MM.1S (cell line): Measurements from ENCODE around the gene ZNF726.
"Not testable (repeated sequence)": the region's sequence is repeated elsewhere in the genome, so short reads cannot be mapped to it uniquely, and the experiment has no call there.

Experiments
- DNase-seq: peaks from one replicate; pipeline ENCODE4 v3.0.0-alpha.2; 2015
- H2AFZ ChIP-seq: fragments of 300-600 bp; sonication (generic); 2 replicates; pipeline ENCODE4 v1.6.0; 2016; ENCODE audit warnings: antibody characterized with exemption, low read length
- H3F3A ChIP-seq: fragments of 300-600 bp; sonication (generic); 2 replicates; pipeline ENCODE4 v1.6.1; 2016; ENCODE audit warnings: mild to moderate bottlenecking, antibody characterized with exemption, low read length, moderate library complexity, mixed read lengths; ENCODE audit not compliant: insufficient read depth
- H3K27ac ChIP-seq: fragments of 300-600 bp; sonication (generic); 2 replicates; pipeline ENCODE4 v1.5.1; 2016; ENCODE audit warnings: mild to moderate bottlenecking, low read length
- H3K27me3 ChIP-seq: fragments of 300-600 bp; sonication (generic); replicated peaks from 2 replicates; pipeline ENCODE4 v1.6.0; 2016; ENCODE audit warnings: low read length; ENCODE audit not compliant: insufficient read depth
- H3K36me3 ChIP-seq: fragments of 300-600 bp; sonication (generic); replicated peaks from 2 replicates; pipeline ENCODE4 v1.6.1; 2016; ENCODE audit warnings: mild to moderate bottlenecking, low read length, mixed read lengths; ENCODE audit not compliant: insufficient read depth
- H3K4me1 ChIP-seq: fragments of 300-600 bp; sonication (generic); 2 replicates; pipeline ENCODE4 v1.6.1; 2016; ENCODE audit warnings: low read length, mixed read lengths
- H3K4me2 ChIP-seq: fragments of 300-600 bp; sonication (generic); 2 replicates; pipeline ENCODE4 v1.6.0; 2016; ENCODE audit warnings: low read depth, low read length
- H3K4me3 ChIP-seq: fragments of 300-600 bp; sonication (generic); 2 replicates; pipeline ENCODE4 v1.5.1; 2016; ENCODE audit warnings: low read length, mixed read lengths
- H3K79me2 ChIP-seq: fragments of 300-600 bp; sonication (generic); 2 replicates; pipeline ENCODE4 v1.6.1; 2016; ENCODE audit warnings: mixed run types, low read length, mixed read lengths
- H3K9ac ChIP-seq: fragments of 300-600 bp; sonication (generic); 2 replicates; pipeline ENCODE4 v1.6.1; 2016; ENCODE audit warnings: low read length, mixed read lengths
- H3K9me2 ChIP-seq: fragments of 300-600 bp; sonication (generic); replicated peaks from 2 replicates; pipeline ENCODE4 v1.6.1; 2016; ENCODE audit warnings: mild to moderate bottlenecking, low read length, mixed read lengths; ENCODE audit not compliant: insufficient read depth
- H3K9me3 ChIP-seq: fragments of 300-600 bp; sonication (generic); replicated peaks from 2 replicates; pipeline ENCODE4 v1.6.1; 2016; ENCODE audit warnings: mild to moderate bottlenecking, low read length, mixed read lengths; ENCODE audit not compliant: insufficient read depth
- H4K20me1 ChIP-seq: fragments of 300-600 bp; sonication (generic); 2 replicates; pipeline ENCODE4 v1.6.1; 2016; ENCODE audit warnings: mild to moderate bottlenecking, low read length, moderate library complexity, mixed read lengths; ENCODE audit not compliant: insufficient read depth
- CTCF ChIP-seq: fragments of 300-600 bp; sonication (generic); IDR thresholded peaks from 2 replicates; pipeline ENCODE4 v1.5.1; 2016; ENCODE audit warnings: antibody characterized with exemption, low read length, mixed read lengths
- EZH2 ChIP-seq: fragments of 300-600 bp; sonication (generic); optimal IDR thresholded peaks from 2 replicates; pipeline ENCODE3; 2017; ENCODE audit warnings: low read depth, mild to moderate bottlenecking, antibody characterized with exemption, low read length, mixed read lengths
- EZH2phosphoT487 ChIP-seq: fragments of 300-600 bp; sonication (generic); IDR thresholded peaks from 2 replicates; pipeline ENCODE4 v1.6.1; 2018; ENCODE audit warnings: antibody characterized with exemption, low read length

Gene ZNF726

GRCh38 chr19:23872282-23872919 lies 42.3 kb upstream of the ZNF726 start:
- Histone ChIP-seq H3F3A (no peaks in the 10 kb centered on the region), H2AFZ (no peak overlapping the region), H3K27ac (no peak overlapping the region), H3K9me3 (no peaks in the 10 kb centered on the region), H3K4me1 (no peaks in the 10 kb centered on the region), H4K20me1 (no peaks in the 10 kb centered on the region), H3K4me3 (no peak overlapping the region), H3K36me3 (no peaks in the 10 kb centered on the region), H3K4me2 (no peak overlapping the region), H3K27me3 (no peaks in the 10 kb centered on the region), H3K9ac (no peak overlapping the region), H3K9me2 (no peaks in the 10 kb centered on the region), H3K79me2 (no peaks in the 10 kb centered on the region)
- DNase-seq, result no peak
- TF ChIP-seq CTCF (no peak), EZH2phosphoT487 (no peak), EZH2 (no peak)

- Histone ChIP-seq H3K36me3 (no peaks in the 10 kb centered on the region), H3K9me2 (no peaks in the 10 kb centered on the region), H3K4me3 (no peak overlapping the region), H2AFZ (no peak overlapping the region), H3K4me1 (no peaks in the 10 kb centered on the region), H3K9ac (no peak overlapping the region), H3K9me3 (no peaks in the 10 kb centered on the region), H4K20me1 (no peaks in the 10 kb centered on the region), H3K27me3 (no peaks in the 10 kb centered on the region), H3K79me2 (no peaks in the 10 kb centered on the region), H3K27ac (no peak overlapping the region), H3F3A (no peaks in the 10 kb centered on the region), H3K4me2 (no peak overlapping the region)
- DNase-seq, result no peak
- no peak for TF ChIP-seq EZH2
- TF ChIP-seq CTCF, result no peak
- no peak for TF ChIP-seq EZH2phosphoT487
Measured at GRCh38 chr19:23876261-23876660, 38.4 kb upstream of the ZNF726 start.

GRCh38 chr19:23876756-23877155 lies 37.9 kb upstream of the ZNF726 start:
- not testable (repeated sequence) for H3K4me2 ChIP-seq, H3K9me3 ChIP-seq, H3K9me2 ChIP-seq, H3K79me2 ChIP-seq, H3K4me1 ChIP-seq, H3K9ac ChIP-seq, H4K20me1 ChIP-seq, H3K27me3 ChIP-seq, H3K27ac ChIP-seq, H3K4me3 ChIP-seq, H3F3A ChIP-seq, H3K36me3 ChIP-seq, H2AFZ ChIP-seq, DNase-seq

GRCh38 chr19:23882493-23882892 lies 32.2 kb upstream of the ZNF726 start:
- Histone ChIP-seq H3K9me3 (no peaks in the 10 kb centered on the region), H3F3A (no peaks in the 10 kb centered on the region), H3K4me2 (no peak overlapping the region), H3K4me1 (no peaks in the 10 kb centered on the region), H3K27ac (no peak overlapping the region), H3K36me3 (no peaks in the 10 kb centered on the region), H3K4me3 (no peak overlapping the region), H3K27me3 (no peaks in the 10 kb centered on the region), H3K79me2 (no peaks in the 10 kb centered on the region), H2AFZ (no peak overlapping the region), H3K9ac (no peak overlapping the region), H4K20me1 (no peaks in the 10 kb centered on the region), H3K9me2 (no peaks in the 10 kb centered on the region)
- TF ChIP-seq EZH2, result no peak
- no peak for TF ChIP-seq CTCF
- TF ChIP-seq EZH2phosphoT487, result no peak
- no peak for DNase-seq
